ENCODE results near the gene XG.

Gene XG

DNA sequence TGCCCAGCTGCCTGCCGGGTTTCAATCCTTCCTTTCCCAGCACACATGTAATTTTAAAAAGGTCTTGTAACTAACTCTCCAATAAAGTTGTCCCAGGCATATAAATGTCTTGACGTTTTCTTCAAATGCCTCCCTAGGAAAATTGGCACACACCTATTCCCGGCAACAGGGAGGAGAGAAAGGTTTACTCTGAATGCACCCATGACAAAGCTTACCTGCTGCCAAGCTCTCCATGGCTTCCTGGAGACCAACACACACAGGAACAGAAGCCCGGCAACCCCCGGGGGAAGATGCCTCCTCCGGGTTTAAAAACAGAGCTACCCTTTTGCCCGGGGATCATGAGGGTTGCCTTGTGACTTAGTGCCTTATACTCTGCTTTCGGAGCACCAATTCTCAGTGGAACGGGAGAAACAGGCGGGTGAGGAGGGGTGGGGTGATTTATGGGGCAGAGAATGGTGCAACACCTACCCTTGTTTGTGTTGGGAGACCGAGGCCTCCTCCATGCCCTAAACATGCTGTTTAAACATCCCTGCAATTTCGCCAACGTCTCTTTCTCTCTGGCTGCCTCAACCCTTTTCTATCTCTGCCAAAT is 72.1 kb downstream of the XG start:
- no peak for DNase-seq

DNA sequence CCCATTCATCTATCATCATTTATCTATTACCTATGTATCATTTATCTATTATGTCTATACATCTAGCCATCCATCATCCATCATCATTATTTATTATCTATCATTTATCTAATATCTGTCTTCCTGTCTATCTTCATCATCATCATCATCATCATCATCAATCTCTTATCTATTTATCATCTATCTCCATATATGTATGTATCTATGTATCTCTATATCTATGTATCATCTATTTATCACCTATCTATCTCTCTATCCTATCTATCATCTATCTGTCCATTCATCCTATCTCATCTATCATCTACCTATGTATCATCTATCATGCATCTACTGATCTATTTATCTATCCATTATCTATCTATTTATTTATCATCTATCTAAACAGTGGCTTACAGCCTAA is 73.0 kb downstream of the XG start:
- no peak for DNase-seq

DNA sequence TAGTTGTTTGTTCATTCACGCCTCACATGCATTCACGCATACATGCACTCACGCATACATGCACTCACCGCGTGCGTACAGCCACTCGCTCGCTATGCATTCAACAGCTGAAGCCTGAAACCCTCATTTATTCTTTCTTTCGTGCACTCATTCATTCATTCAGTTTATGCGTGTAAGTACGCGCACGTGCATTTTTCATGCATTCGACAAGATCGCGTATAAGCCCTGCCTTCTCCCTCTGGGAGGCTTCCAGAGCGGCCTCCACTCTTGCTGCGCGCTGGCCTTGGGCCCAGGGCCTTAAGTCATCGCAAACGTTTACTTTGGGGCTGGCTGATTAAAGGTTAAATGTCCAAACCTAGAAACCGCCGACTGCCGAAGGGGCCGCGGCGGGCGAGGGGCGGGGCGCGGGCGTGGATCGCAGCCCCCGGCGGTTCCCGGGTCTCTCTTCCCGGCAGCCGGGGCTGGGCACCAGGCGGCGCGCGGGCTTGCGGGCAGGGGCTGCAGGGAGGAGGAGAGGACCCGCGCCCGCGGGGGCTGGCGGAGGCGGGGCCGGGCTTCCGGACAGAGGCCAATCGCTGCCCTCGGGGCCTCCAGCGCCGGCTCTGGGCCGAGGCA is 76.6 kb downstream of the XG start, which contains the start of gene GYG2:
TSS of gene GYG2 (plus strand) at position 587 of the 615 bp plus-strand sequence. CDS start 1,259 bp downstream, outside the sequence.
- DNase-seq = no peak

DNA sequence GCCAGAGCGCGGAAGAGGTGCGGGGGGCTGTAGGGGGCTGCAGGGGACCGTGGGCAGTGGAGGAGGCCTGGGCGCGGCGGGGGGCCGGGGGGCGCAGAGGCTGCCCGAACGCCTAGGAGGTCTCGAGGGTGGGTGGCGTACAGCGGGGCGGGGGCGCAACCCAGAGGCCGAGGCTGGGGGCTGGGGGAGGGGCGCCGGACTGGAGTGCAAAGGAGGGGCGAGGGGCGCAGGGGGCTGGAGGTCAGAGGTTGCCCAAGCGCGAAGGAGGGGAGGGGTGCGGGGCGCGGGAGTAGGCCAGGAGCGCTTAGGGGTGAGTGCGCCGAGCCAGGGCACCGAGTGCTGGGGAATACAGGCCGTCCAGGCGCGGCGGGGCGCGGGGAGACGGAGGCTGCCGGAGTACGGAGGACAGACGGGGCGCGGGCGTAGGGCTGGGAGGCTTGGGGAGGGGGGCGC is 77.1 kb downstream of the XG start:
- no peak for DNase-seq

DNA sequence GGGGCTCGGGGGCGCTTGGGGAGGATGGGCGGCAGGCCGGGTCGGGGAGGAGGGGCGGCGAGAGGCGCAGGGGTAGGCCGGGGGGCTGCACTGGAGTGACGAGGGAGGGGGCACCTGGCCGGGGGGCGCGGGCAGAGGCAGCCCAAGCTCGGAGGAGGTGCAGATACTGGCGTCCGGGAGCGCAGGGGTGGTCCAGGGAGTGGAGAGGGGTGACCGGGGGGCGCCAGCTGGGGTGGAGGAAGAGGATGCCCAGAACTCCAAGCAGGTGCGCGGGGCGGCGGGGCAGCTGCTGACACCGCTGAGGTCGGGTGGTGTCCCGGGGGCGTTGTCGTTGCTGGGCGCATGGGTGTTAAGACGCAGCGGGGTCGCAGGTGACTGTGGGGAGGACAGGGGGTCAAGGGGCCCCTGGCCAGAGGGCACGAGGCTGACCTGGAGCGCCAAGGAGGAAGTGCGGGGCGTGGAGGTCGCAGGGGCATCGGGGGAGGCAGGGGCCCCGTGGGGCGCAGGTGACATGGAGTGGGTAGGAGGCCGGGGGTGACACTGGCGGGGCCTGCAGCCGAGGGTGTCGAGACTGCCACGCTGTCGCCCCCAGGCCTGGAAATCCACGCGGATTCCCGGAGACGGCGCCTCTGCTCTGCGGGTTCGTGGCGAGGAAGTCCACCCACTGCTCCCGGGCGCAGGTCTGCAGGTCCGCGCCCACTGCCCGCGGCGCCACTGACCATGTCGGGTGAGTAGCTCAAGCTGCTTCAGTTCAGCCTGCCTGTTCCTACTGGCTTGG is 77.8 kb downstream of the XG start:
- no peak for DNase-seq

DNA sequence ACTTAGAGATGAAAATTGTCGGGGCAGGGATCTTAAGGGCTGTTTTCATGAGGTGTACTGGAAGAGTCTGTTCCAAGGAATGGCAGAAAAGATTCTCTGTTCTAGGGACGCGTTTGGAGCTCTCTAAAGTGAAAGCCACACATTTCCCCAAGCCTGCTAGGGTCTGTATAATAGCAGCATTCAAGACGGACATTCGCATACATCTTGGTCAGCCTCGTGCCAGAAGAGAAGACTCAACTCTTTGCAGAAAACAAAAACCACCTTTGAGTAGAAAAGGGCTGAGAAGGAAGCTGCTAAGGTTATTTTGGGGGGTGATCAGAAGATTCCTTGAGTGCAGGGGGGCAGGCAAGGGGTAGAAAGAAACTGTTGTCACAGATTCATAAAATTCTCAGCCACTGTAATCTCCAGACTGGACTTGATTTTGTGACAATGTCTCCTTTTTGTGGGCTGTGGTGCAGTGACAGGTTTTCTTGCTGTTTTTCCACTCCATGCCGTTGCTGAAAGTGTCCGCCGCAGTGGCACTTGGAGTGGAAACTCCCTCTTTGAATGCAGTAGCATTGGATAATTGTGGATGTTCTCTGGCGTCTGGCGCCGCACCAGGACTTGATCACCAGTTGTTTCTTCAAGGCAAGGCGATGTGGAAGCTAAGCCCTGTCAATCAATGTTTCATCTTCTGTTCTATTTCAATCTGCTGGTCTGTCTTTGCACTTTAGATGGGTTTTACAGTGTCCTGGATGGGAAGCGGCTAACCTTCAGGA is 79.8 kb downstream of the XG start:
- DNase-seq = no peak

DNA sequence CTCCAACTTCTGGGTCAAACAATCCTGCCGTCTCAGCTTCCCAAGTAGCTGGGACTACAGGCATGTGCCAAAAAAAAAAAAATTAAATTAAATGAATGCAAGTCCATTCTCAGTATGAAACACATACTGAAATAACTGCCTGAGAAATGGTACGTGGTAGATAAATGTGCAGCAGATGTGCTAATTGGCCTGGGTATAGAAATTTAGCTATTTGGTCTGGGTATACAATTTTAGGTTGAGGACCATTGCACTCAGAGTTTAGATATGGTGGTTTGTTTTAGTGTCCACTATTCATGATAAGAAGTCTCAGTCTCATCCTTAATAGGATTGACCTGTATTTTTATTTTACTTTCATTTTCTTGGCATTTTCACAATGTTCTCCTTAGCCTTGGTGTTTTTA is 86.1 kb downstream of the XG start:
- DNase-seq = no peak

DNA sequence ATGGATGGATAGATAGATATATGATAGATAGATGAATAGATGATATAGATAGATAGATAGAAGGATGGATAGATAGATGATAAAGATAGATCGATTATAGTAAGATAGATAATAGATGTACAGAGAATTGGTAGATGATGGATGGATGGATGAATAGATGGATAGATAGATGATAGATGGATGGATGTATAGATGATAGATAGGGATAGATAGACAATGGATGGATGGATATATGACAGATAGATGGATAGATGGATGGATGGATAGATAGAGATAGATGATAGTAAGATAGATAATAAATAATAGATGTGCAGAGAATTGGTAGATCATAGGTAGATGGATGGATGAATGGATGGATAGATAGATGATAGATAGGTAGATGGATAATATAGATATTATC is 89.1 kb downstream of the XG start:
- DNase-seq = no peak

DNA sequence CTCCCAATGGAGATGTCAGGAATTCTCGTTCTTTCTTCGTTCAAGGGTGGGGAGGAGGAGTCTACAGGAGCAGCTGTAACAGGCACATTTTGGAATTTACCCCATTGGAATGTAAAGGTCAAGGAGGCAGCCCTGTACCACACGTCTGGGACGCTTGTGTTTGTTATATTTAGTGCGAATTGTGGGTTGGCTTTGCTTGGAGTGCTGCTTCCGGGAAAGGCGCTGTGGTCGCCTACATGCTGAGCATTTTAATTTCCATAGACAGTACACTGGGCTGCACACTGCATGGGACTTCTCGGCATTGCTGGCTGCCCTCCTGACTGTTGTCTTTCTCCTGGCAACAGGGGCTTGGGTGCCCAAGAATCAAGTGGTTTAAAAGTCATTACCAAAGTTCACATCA is 89.7 kb downstream of the XG start:
- DNase-seq = no peak

DNA sequence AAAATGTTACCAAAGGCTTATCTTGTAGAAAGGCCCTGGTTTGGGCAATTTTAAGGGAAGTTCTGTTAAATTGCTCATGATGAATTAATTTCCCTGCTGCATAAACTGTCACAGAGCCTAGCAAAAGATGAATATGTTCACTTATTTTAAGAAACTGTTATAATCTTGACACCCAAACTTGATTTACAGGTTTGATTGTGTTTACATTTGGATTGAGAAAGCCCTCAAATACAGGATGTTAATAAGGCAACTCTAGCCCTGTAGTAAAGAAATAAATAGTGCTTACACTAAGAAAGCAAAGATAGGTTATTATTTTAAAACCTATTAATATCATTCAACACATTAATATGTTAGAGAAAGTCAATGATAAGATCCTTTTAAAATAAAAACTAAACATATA is 95.2 kb downstream of the XG start:
- DNase-seq = no peak

DNA sequence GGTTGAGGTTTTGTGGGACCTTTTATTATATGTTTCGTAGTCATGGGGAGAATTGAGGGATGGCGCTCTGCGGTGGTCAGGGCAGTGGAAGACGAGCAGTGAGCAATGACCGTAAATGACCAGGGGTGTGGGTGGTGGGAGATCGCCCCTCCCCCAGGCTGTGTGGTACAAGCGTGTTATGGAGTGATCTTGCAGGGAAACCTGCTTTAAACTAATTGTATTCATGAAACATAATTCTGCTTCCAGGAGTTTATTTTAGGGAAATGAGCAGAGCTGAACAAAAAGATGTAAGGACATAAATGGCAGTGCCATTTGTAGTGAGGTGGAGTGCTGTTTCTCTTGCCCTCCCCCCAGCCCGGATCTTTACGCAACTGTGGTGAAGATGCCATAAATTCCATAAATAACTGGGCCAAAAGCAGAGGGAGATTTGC is 97.0 kb downstream of the XG start:
- DNase-seq = no peak

DNA sequence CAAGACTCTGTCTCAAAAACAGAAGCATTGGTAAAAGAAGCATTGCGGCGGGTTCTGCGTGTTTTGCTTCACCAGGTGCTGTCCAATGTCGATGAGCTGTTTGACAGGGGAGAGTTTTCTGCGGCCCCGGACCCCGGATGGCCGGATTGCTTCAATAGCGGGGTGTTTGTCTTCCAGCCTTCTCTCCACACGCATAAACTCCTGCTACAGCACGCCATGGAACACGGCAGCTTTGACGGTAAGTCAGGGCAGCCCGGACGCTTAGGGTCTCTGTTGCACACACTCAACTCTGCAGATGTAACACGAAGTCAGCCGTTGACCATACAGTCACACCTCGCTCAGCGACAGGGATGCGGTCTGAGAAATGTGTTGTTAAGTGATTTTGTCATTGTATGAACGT is 103.1 kb downstream of the XG start:
- DNase-seq = no peak

DNA sequence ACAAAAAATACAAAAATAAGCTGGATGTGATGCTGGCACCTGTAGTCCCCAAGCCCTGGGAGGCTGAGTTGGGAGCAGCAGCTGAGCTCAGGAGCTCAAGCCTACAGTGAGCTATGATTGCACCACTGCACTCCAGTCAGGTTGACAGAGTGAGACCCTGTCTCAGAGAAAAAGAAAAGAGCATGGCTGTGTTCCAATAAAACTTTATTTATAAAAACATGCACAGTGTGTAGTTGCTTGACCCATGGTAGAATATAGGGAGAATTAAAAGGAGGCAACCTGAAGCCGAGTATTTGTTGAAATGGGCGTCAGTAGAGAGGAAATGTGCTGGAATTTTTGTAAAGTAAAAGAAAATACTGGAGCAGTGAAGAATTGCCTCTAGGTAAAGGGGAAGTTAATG is 103.9 kb downstream of the XG start:
- no peak for DNase-seq

DNA sequence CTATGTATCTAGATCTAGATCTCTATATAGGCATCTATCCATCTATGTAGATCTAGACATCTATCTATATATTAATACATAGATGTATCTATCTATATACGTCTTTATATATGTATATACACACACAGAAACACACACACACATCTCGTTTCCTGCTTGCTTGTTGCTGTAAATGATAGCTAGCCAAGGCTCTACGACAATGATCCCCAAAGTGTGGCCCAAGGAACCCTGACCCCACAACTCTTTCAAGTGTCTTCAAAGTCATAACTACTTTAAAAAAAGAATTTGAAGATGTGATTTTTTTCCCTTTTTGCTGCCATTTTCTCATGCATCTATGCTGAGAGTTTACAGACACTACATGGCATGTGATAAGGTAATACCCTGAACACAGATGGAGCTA is 105.7 kb downstream of the XG start:
- DNase-seq = no peak

DNA sequence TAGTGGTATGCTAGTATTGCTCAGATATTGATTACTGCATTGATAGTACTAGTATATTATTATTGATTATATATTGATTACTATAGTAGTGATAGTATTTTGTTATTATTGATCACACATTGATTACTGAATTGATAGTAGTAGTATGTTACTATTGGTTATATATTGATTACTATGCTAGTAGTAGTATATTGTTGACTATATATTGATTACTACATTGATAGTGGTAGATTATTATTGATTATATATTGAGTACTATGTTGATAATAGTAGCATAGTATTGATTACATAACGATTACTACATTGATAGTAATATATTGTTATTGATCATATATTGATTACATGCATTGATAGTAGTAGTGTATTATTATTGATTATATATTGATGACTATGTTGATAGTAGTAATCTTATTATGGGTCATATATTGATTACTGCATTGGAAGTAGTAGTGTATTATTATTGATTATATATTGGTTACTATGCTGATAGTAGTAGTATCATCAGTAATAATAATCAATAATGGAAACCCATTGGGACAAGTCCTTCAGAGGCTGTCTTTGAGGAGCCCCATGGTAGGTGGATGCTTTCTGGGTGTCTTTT is 107.5 kb downstream of the XG start:
- DNase-seq = no peak

DNA sequence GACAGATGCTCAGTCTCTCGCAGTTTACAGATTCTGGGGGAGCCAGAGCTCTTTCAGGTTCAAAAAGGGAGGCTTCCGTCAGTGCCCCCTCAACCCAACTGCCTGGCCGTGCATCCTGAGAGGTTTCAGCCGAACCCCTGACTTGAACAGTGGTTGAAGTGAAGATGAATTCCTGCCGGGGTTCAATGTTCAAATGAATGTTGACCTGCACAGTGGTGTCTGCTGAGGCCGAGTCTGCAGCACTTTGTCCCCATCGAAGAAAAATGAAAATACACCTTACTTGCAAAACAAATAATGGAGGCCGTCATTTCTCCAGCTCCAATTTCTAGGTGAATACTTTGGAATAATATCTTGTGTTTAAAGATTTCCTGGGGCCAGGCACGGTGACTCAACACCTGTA is 110.6 kb downstream of the XG start:
- no peak for DNase-seq

DNA sequence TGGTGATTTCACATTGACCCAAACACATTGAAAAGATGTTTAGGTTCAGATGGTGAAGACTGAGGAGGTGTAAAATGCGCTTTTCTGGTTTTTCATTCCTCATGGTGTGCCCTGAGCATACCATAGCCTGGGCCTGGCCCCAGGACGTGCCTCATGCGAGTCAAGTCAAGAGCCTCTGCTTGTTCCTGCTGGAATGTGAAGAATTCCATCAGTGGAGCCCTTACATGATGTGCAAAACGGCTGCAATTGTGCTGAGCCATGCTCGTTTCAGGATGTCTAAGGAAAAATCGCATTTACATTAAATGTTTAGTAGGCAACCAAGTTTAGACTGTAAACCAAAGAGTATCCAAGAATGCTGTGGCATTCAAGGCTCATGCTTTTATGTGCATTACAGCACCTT is 111.8 kb downstream of the XG start:
- no peak for DNase-seq

Measured in activated CD8-positive, alpha-beta memory T cell treated with anti-CD3 and anti-CD28 coated beads, Interleukin-2, amount 50 U/mL, for 48 hours (primary cell).